GM18909 (cell line): ENCODE data around the gene SYDE1.

Experiments
- ATAC-seq: cut with Tn5 transposase; IDR thresholded peaks from one replicate; pipeline ENCODE4 v1.9.1; 2021; ENCODE audit warnings: mild to moderate bottlenecking; ENCODE audit not compliant: unreplicated experiment, poor library complexity

The SYDE1 gene

DNA sequence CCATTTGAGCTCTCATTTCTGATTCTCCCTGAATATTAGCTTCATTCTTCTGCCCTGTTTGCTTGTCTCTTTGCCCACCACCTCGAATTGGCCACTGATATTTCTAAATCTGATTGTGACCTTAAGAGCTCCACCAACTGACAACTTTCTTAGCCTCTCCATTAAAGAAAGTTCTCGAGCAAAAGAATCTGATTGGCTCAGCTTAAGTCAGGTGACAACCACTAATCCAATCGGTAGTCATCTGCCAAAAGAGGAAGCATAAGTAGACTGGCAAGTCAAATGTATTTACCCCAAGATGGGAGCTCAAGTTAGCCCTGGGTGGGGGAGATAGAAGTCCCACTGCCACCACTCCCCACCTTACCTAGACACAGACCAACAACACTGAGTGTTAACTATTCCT, 52.0 kb downstream of the SYDE1 start:
- ATAC-seq, result no peak

DNA sequence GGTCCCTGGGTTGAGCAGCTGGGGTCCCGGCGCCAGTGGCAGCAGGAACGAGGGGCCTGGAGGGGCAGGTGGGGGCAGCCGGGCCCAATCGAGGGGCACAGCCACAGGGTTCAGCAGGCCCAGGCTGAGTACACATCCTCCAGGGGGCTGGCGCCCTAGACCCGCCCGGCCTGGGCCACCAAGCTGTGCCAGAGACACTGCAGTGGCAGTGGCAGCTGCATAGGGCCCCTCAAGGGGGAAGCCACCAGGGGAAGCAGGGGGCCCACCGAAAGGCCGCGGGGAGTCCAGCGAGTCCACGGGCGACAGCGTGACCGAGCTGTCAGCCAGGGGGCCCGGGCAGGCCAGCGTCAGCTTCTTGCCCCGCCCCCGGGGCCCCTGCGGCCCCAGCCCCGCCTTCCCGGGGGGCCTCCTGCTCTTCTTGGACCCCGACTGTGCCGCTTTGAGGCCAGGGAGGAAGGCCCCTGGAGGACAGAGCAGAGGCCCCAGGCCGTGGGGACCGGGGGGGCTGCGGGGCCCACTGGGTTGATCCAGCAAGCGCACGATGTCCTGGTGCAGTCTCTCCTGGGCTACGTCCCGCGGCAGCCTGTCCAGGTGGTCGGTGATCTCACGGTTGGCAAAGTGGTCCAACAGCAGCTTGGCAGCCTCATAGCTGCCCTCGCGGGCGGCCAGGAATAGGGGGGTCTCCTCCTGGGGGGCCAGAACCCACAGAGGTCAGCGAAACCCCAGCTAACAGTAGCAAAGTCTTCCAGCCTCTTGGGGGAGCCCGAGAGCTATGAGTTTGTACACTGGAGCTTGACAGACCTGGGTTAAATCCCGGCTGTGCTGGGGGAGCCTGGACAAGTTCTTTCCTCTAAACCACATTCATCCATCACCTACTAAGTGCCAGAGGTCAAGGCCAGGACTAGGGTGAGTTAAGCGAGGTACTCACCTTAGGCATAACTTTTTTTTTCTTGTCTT, 54.1 kb downstream of the SYDE1 start:
- no peak for ATAC-seq
